MM.1S (cell line): Measurements from ENCODE around the gene LRCH4.

Source experiments
- CTCF ChIP-seq: fragments of 300-600 bp; sonication (generic); IDR thresholded peaks from 2 replicates; pipeline ENCODE4 v1.5.1; 2016; ENCODE audit warnings: antibody characterized with exemption, low read length, mixed read lengths
- EZH2phosphoT487 ChIP-seq: fragments of 300-600 bp; sonication (generic); IDR thresholded peaks from 2 replicates; pipeline ENCODE4 v1.6.1; 2018; ENCODE audit warnings: antibody characterized with exemption, low read length

GRCh38 chr7:100574362-100575205, 11.3 kb downstream of the LRCH4 start:
- no peak for TF ChIP-seq CTCF
- no peak for TF ChIP-seq EZH2phosphoT487
